K562 (cell line): ENCODE measurements around the gene RASSF1. TPM values are rescaled to one million over a fixed set of nuclear protein-coding genes. Genes with fewer than 3 reads are reported as not detected.

Experiments
- BDP1 ChIP-seq: IDR thresholded peaks from 3 replicates; pipeline ENCODE4 v1.6.1; 2011; ENCODE audit not compliant: insufficient read length, insufficient read depth
- CBX1 ChIP-seq: sonication (generic); IDR thresholded peaks from 2 replicates; pipeline ENCODE4 v1.6.1; 2016; ENCODE audit warnings: antibody characterized with exemption, low read depth, mild to moderate bottlenecking
- CSDE1 ChIP-seq, 2 experiments: fragments of 450-650 bp; IDR thresholded peaks; 2 replicates each; pipeline ENCODE4 v1.6.1; 2016; ENCODE audit warnings: mild to moderate bottlenecking in 1 of 2
- EP300 ChIP-seq: IDR thresholded peaks from 2 replicates; pipeline ENCODE4 v1.6.1; 2012; ENCODE audit warnings: low read length, improper control_type of control experiment
- ETV1 ChIP-seq: fragments of 450-650 bp; conservative IDR thresholded peaks from 2 replicates; pipeline ENCODE4 v1.6.1; 2016; ENCODE audit warnings: missing genetic modification characterization, control low read depth, low read depth, missing compliant biosample characterization
- FOSL1 ChIP-seq: fragments of 200-800 bp; sonication (Bioruptor generic); conservative IDR thresholded peaks from 2 replicates; pipeline ENCODE4 v1.6.1; 2016; ENCODE audit warnings: missing genetic modification characterization, missing compliant biosample characterization
- FOXM1 ChIP-seq, 2 experiments: fragments of 450-650 bp in 1 of 2; sonication (generic) in 1 of 2; formaldehyde crosslinking in 1 of 2; IDR thresholded peaks; 2 replicates each; pipeline versions ENCODE4 v1.6.1 to v1.9.0; 2017 to 2022; ENCODE audit warnings: low read depth in 2 of 2, mild to moderate bottlenecking in 2 of 2, missing genetic modification reagents in 1 of 2, moderate library complexity in 1 of 2
- GTF2A2 ChIP-seq: IDR thresholded peaks from 2 replicates; pipeline ENCODE4 v1.6.1; 2016; ENCODE audit warnings: mild to moderate bottlenecking, missing genetic modification characterization, missing compliant biosample characterization
- HMG20A ChIP-seq: fragments of 450-650 bp; formaldehyde crosslinking; conservative IDR thresholded peaks from 2 replicates; pipeline ENCODE4 v1.4.0; 2020; ENCODE audit warnings: mild to moderate bottlenecking, mixed read lengths
- KLF1 ChIP-seq: fragments of 450-650 bp; IDR thresholded peaks from 2 replicates; pipeline ENCODE4 v1.6.1; 2016; ENCODE audit warnings: missing genetic modification characterization, missing compliant biosample characterization
- L3MBTL2 ChIP-seq: fragments of 450-650 bp; IDR thresholded peaks from 2 replicates; pipeline ENCODE4 v1.6.1; 2016; ENCODE audit warnings: mild to moderate bottlenecking, moderate library complexity
- LARP7 ChIP-seq: fragments of 450-650 bp; IDR thresholded peaks from 2 replicates; pipeline ENCODE4 v1.6.1; 2016
- MCM7 ChIP-seq, 2 experiments: fragments of 450-650 bp; IDR thresholded peaks; 2 replicates each; pipeline ENCODE4 v1.6.1; 2016 to 2018
- PCBP1 ChIP-seq: fragments of 200-400 bp; formaldehyde crosslinking; IDR thresholded peaks from 2 replicates; pipeline ENCODE4 v1.6.1; 2018; ENCODE audit warnings: mild to moderate bottlenecking, low read depth, low read length; ENCODE audit not compliant: poor library complexity, severe bottlenecking
- RBM39 ChIP-seq: fragments of 200-400 bp; formaldehyde crosslinking; optimal IDR thresholded peaks from 2 replicates; pipeline ENCODE3; 2018; ENCODE audit warnings: low read depth, low read length
- RFX1 ChIP-seq: fragments of 450-650 bp; IDR thresholded peaks from 2 replicates; pipeline ENCODE4 v1.6.1; 2016; ENCODE audit warnings: mild to moderate bottlenecking, moderate library complexity
- SPI1 ChIP-seq: IDR thresholded peaks from 2 replicates; pipeline ENCODE4 v1.6.1; 2011; ENCODE audit warnings: low read depth, low read length, control low read depth, borderline replicate concordance
- STAG1 ChIP-seq: sonication (generic); formaldehyde crosslinking; IDR thresholded peaks from 2 replicates; pipeline ENCODE4 v1.5.0; 2020; ENCODE audit warnings: missing genetic modification reagents, borderline replicate concordance
- TAL1 ChIP-seq: fragments of 450-650 bp; IDR thresholded peaks from 2 replicates; pipeline ENCODE4 v1.6.1; 2016; ENCODE audit warnings: mild to moderate bottlenecking
- TCF7L2 ChIP-seq: fragments of 150-350 bp; IDR thresholded peaks from 2 replicates; pipeline ENCODE4 v1.6.1; 2016; ENCODE audit warnings: low read depth, mild to moderate bottlenecking, low read length, moderate library complexity
- ZNF282 ChIP-seq: sonication (generic); formaldehyde crosslinking; IDR thresholded peaks from 2 replicates; pipeline ENCODE4 v1.8.1; 2023; ENCODE audit warnings: missing genetic modification reagents
- ZNF77 ChIP-seq: fragments of 250-450 bp; sonication (Bioruptor Pico); IDR thresholded peaks from 2 replicates; pipeline ENCODE4 v1.5.0; 2020
- polyA plus RNA-seq, 8 experiments: library from polyadenylated mRNA; depleted of rRNA in 4 of 8; stranded (reverse) in 5 of 8; unstranded in 3 of 8; fragments of >200 nt; fragmentation: Nextera tagmentation in 2 of 8; fragmentation: Illumina TruSeq in 1 of 8; extraction: Ambion mirVana in 2 of 8; extraction: Trizol in 1 of 8; gene quantifications; 2 replicates each; pipeline versions ENCODE4 v1.2.1 to v1.2.3, GENCODE V29; 2011 to 2014; ENCODE audit warnings: inconsistent platforms in 1 of 8, missing spikeins in 1 of 8
- total RNA-seq, 7 experiments: library from RNA; depleted of rRNA in 6 of 7; stranded (reverse); fragments of >200 nt in 6 of 7; fragmentation: Illumina TruSeq in 2 of 7; extraction: Trizol in 2 of 7; gene quantifications; 2 replicates each; pipeline versions ENCODE4 v1.2.1 to v1.2.3, GENCODE V29; 2011 to 2021; ENCODE audit warnings: low replicate concordance in 1 of 7
- TF ChIP-seq, protein P1 (sequence below): fragments of 450-650 bp; formaldehyde crosslinking; IDR thresholded peaks from 2 replicates; pipeline ENCODE4 v1.4.0; 2020; ENCODE audit warnings: mild to moderate bottlenecking, moderate library complexity
- TF ChIP-seq, protein P2 (sequence below): fragments of 250-450 bp; sonication (Bioruptor Pico); IDR thresholded peaks from 2 replicates; pipeline ENCODE4 v1.5.0; 2021
- TF ChIP-seq, protein P3 (sequence below): sonication (generic); formaldehyde crosslinking; IDR thresholded peaks from 2 replicates; pipeline ENCODE4 v1.8.1; 2023; ENCODE audit warnings: mild to moderate bottlenecking, missing genetic modification reagents
- TF ChIP-seq, protein P4 (sequence below): fragments of 250-450 bp; sonication (Bioruptor Pico); IDR thresholded peaks from 2 replicates; pipeline ENCODE4 v1.8.0; 2022; ENCODE audit warnings: moderate library complexity, mild to moderate bottlenecking, inconsistent platforms

The RASSF1 gene
- total and polyA plus RNA-seq, 9 of the 15 experiments (the other 6 are each of a cell fraction or from before 2014, with no cell fraction given): 3.6 to 57.1 (median 24.6) TPM

DNA sequence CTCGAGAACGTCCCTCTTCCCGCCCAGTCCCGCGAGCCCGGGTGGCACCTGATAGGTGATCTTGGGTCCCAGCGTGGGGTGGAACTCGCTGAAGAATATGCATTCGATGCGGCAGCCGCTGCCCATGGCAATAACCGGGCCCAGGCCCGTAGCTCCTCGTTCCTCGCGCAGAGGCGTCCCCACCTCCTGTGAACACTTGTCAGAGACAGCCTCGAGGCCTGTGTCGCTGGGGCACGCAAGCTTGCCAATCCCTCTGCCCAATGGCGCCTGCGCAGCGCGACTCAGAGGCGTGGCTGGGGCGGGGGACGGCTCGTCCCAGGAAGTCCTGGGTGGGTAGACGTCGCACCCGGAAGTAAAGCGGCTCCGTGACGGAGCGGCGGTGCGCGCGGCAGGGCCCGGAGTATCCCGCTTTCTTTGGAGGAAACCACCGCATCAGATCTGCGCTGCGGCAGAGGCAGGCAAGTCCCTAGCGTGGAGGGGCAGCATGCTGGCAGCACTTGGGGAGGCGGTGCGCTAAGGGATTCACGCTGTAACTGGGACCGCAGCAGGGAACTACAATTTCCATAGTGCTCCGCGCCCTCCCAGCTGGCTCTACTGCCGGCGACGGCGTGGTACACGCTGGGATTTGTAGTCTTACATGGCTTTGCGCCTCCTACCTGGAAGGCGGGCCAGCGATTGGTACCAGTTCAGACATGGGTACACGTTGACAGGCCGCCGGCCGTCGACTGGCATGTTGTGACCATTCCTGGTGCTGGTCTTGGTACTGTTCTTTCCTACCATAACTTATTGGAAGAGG is 10.1 kb upstream of the RASSF1 start, which contains the start of the genes CYB561D2 and NPRL2 (continued):
- TF ChIP-seq, protein P1, sequence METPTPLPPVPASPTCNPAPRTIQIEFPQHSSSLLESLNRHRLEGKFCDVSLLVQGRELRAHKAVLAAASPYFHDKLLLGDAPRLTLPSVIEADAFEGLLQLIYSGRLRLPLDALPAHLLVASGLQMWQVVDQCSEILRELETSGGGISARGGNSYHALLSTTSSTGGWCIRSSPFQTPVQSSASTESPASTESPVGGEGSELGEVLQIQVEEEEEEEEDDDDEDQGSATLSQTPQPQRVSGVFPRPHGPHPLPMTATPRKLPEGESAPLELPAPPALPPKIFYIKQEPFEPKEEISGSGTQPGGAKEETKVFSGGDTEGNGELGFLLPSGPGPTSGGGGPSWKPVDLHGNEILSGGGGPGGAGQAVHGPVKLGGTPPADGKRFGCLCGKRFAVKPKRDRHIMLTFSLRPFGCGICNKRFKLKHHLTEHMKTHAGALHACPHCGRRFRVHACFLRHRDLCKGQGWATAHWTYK (CRISPR knock-in tag): peak; percentile 69; the same call in 1 of the 2 replicates
- TF ChIP-seq L3MBTL2: peak; percentile 91
- TF ChIP-seq KLF1 (tag): no peak
- TF ChIP-seq SPI1: no peak
- TF ChIP-seq EP300: no peak
- TF ChIP-seq, protein P2, sequence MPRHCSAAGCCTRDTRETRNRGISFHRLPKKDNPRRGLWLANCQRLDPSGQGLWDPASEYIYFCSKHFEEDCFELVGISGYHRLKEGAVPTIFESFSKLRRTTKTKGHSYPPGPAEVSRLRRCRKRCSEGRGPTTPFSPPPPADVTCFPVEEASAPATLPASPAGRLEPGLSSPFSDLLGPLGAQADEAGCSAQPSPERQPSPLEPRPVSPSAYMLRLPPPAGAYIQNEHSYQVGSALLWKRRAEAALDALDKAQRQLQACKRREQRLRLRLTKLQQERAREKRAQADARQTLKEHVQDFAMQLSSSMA (CRISPR knock-in tag): no peak
- no peak; the same call in 1 of the 2 replicates for TF ChIP-seq ETV1 (tag)
- no peak for TF ChIP-seq ZNF77 (CRISPR knock-in tag)
- TF ChIP-seq RFX1: no peak
- TF ChIP-seq, protein P3, sequence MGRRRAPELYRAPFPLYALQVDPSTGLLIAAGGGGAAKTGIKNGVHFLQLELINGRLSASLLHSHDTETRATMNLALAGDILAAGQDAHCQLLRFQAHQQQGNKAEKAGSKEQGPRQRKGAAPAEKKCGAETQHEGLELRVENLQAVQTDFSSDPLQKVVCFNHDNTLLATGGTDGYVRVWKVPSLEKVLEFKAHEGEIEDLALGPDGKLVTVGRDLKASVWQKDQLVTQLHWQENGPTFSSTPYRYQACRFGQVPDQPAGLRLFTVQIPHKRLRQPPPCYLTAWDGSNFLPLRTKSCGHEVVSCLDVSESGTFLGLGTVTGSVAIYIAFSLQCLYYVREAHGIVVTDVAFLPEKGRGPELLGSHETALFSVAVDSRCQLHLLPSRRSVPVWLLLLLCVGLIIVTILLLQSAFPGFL: no peak
- no peak for TF ChIP-seq STAG1
- TF ChIP-seq TAL1: no peak
- TF ChIP-seq, protein P4, sequence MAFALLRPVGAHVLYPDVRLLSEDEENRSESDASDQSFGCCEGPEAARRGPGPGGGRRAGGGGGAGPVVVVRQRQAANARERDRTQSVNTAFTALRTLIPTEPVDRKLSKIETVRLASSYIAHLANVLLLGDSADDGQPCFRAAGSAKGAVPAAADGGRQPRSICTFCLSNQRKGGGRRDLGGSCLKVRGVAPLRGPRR (CRISPR knock-in tag): no peak
- TF ChIP-seq TCF7L2: no peak
- no peak for TF ChIP-seq CBX1
- no peak for TF ChIP-seq ZNF282 (CRISPR knock-in tag)
- TF ChIP-seq MCM7 (IDR thresholded peaks at IDR 0.05): no peak
- TF ChIP-seq FOXM1 (IDR thresholded peaks at IDR 0.05; ENCODE audit: low read depth): no peak
- no peak for TF ChIP-seq FOXM1 (CRISPR knock-in tag; IDR thresholded peaks at IDR 0.05; ENCODE audit: low read depth)
- TF ChIP-seq LARP7: no peak
- TF ChIP-seq RBM39: no peak
- TF ChIP-seq PCBP1: peak; percentile 31
- no peak for TF ChIP-seq HMG20A (CRISPR knock-in tag)
- no peak for TF ChIP-seq BDP1
- TF ChIP-seq GTF2A2 (tag): no peak
- no peak for TF ChIP-seq CSDE1 (IDR thresholded peaks at IDR 0.05)
- TF ChIP-seq FOSL1 (tag): no peak
